Left ventricle myocardium inferior (tissue), 1 donor: ENCODE data around the gene HDAC4. TPM values are rescaled to one million over a fixed set of nuclear protein-coding genes. Genes with fewer than 3 reads are reported as not detected.

Experiments used
- DNase-seq: peaks from one replicate; pipeline ENCODE4 v3.0.0-alpha.2; 2020
- H3K27ac ChIP-seq: fragments of 200-600 bp; replicated peaks from 2 replicates; pipeline ENCODE4 v1.8.0; 2021
- H3K27me3 ChIP-seq: fragments of 200-600 bp; 2 replicates; pipeline ENCODE4 v1.8.0; 2021; ENCODE audit warnings: low read depth
- H3K36me3 ChIP-seq: fragments of 200-600 bp; 2 replicates; pipeline ENCODE4 v1.8.0; 2021
- H3K4me1 ChIP-seq: fragments of 200-600 bp; 2 replicates; pipeline ENCODE4 v1.8.0; 2021
- H3K4me3 ChIP-seq: fragments of 200-600 bp; 2 replicates; pipeline ENCODE4 v1.8.0; 2021; ENCODE audit warnings: mild to moderate bottlenecking, moderate library complexity
- H3K9me3 ChIP-seq: fragments of 200-600 bp; replicated peaks from 2 replicates; pipeline ENCODE4 v1.8.0; 2021
- intact Hi-C: fragments of 100-400 bp; cut with micrococcal nuclease; formaldehyde crosslinking; loops from one replicate; pipeline ENCODE4 v1.11.0; 2022
- total RNA-seq: library from RNA; stranded (reverse); fragmentation: NEBNext Ultra II Directional; extraction: Animal tissue kit (Norgen Biotek cat#: 25700); gene quantifications from one replicate; pipeline ENCODE4 v1.2.1, GENCODE V29; 2021
- TF ChIP-seq, protein P1 (sequence below): fragments of 200-600 bp; IDR thresholded peaks from 2 replicates; pipeline ENCODE4 v1.8.0; 2021; ENCODE audit warnings: antibody characterized with exemption, mild to moderate bottlenecking, borderline replicate concordance
- donor health status: DM: no; HTN: yes; CAD: no; lungs with severe emphysema.

Gene HDAC4
- total RNA-seq, 1 donor from 2014 or later = 23.9 TPM

DNA sequence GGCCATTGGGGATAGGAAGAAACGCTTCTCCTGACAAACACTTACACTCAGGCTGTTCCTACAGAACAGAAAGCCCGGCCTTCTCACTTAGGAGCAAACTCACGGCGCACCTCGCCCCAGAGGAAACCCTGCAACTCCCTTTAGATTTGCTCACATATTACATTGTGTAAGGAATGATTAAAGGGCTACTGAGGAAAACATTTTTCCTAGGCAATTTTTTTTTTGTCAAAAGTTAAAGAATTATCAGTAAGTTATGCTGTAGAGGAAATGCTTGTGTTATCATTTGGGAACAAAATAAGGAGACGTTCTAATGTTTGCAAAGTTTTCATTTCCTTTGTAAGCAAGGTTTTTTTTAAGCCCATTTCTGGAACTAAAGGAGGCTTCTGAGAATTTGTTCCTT lies 264.1 kb downstream of the HDAC4 start:
- TF ChIP-seq, protein P1, sequence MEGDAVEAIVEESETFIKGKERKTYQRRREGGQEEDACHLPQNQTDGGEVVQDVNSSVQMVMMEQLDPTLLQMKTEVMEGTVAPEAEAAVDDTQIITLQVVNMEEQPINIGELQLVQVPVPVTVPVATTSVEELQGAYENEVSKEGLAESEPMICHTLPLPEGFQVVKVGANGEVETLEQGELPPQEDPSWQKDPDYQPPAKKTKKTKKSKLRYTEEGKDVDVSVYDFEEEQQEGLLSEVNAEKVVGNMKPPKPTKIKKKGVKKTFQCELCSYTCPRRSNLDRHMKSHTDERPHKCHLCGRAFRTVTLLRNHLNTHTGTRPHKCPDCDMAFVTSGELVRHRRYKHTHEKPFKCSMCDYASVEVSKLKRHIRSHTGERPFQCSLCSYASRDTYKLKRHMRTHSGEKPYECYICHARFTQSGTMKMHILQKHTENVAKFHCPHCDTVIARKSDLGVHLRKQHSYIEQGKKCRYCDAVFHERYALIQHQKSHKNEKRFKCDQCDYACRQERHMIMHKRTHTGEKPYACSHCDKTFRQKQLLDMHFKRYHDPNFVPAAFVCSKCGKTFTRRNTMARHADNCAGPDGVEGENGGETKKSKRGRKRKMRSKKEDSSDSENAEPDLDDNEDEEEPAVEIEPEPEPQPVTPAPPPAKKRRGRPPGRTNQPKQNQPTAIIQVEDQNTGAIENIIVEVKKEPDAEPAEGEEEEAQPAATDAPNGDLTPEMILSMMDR = no peak
- Histone ChIP-seq H3K27me3 (no peaks in the 10 kb centered on the region), H3K4me1 (peaks cover 13% of the 10 kb centered on the region), H3K27ac (no peak overlapping the region), H3K4me3 (no peak overlapping the region), H3K36me3 (peaks cover 96% of the 10 kb centered on the region), H3K9me3 (no peaks in the 10 kb centered on the region)
- intact Hi-C loops = no loop called here
- DNase-seq = no peak

GRCh38 chr2:239136203-239136602 lies 264.6 kb downstream of the HDAC4 start:
- Histone ChIP-seq H3K4me1 (peaks cover 13% of the 10 kb centered on the region), H3K27me3 (no peaks in the 10 kb centered on the region), H3K36me3 (peaks cover 99% of the 10 kb centered on the region), H3K27ac (no peak overlapping the region), H3K4me3 (no peak overlapping the region), H3K9me3 (no peaks in the 10 kb centered on the region)
- intact Hi-C loops = no loop called here
- TF ChIP-seq, protein P1 = no peak
- DNase-seq = no peak

GRCh38 chr2:239135531-239135930 lies 265.3 kb downstream of the HDAC4 start:
- intact Hi-C loops = no loop called here
- no peak overlapping the region for H3K4me3 ChIP-seq
- TF ChIP-seq, protein P1 = no peak
- H3K4me1 ChIP-seq = peaks cover 13% of the 10 kb centered on the region
- H3K27me3 ChIP-seq = no peaks in the 10 kb centered on the region
- H3K9me3 ChIP-seq = no peaks in the 10 kb centered on the region
- no peak overlapping the region for H3K27ac ChIP-seq
- peaks cover 99% of the 10 kb centered on the region for H3K36me3 ChIP-seq
- no peak for DNase-seq

- Histone ChIP-seq H3K4me1 (peaks cover 25% of the 10 kb centered on the region), H3K36me3 (peaks cover 92% of the 10 kb centered on the region), H3K27ac (no peak overlapping the region), H3K27me3 (no peaks in the 10 kb centered on the region), H3K9me3 (no peaks in the 10 kb centered on the region), H3K4me3 (no peak overlapping the region)
- TF ChIP-seq, protein P1 = no peak
- intact Hi-C loops = no loop called here
- DNase-seq = no peak
Observed at GRCh38 chr2:239133945-239134570, 266.8 kb downstream of the HDAC4 start.

DNA sequence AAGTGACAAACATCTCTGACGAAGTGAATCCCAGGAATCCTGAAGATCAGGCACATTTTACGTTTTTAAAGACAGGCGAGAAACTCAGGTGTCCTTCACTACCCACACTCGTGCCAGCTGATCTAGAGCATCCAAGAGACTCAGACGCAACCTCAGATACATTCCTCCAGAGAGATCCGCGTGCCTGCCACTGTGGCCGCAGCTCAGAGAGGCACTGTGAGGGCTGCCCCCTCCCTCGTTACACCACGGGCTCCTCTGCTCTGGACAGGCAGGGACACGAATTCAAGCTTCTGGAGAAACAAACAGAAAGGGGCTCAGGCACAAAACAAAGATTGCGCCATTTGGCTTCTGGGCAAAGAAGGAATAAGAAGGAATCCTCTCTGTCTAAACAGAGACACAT lies 268.0 kb downstream of the HDAC4 start:
- TF ChIP-seq, protein P1 = no peak
- Histone ChIP-seq H3K4me1 (peaks cover 32% of the 10 kb centered on the region), H3K27me3 (no peaks in the 10 kb centered on the region), H3K4me3 (no peak overlapping the region), H3K9me3 (no peaks in the 10 kb centered on the region), H3K27ac (no peak overlapping the region), H3K36me3 (peaks cover 80% of the 10 kb centered on the region)
- DNase-seq = no peak
- intact Hi-C loops = no loop called here
